Measurements from ENCODE around the gene DHRS4.
"Not testable (repeated sequence)": the region's sequence is repeated elsewhere in the genome, so short reads cannot be mapped to it uniquely, and the experiment has no call there.

Gene DHRS4

DNA sequence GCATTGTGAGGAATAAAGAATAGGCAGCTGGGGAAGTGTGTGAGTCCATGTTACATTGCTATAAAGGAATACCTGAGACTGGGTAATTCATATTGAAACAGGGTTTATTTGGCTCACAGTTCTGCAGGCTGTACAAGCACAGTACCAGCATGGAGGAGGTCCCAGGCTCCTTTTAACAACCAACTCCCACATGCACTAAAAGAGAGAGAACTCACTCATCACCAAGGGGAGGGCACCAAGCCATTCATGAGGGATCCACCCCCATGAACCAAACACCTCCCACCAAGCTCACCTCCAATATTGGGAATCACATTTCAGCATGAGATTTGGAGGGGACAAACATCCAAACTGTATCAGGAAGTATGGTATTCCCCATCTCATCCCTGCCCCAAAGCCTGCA is 11.9 kb upstream of the DHRS4 start:
- DNase-seq = no peak

DNA sequence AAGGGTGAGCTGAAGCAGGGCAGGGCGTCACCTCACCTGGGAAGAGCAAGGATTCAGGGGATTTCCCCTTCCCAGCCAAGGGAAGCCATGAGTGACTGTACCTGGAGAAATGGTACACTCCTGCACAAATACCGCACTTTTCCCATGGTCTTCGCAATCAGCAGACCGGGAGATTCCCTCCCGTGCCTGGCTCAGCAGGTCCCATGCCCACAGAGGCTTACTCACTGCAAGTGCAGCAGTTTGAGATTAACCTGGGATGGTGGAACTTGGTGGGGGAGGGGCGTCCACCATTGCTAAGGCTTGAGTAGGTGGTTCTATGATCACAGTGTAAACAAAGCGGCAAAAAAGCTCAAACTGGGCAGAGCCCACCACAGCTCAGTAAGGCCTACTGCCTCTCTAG is 11.0 kb upstream of the DHRS4 start:
- no peak for DNase-seq

DNA sequence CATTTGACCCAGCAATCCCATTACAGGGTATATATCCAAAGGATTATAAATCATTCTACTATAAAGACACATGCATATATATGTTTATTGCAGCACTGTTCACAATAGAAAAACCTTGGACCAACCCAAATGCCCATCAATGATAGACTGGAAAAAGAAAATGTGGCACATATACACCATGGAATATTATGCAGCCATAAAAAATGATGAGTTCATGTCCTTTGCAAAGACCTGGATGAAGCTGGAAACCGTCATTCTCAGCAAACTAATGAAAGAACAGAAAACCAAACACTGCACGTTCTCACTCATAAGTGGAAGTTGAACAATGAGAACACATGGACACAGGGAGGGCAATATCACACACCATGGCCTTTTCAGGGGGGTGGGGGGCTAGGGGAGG is 4.5 kb upstream of the DHRS4 start:
- not testable (repeated sequence) for DNase-seq

DNA sequence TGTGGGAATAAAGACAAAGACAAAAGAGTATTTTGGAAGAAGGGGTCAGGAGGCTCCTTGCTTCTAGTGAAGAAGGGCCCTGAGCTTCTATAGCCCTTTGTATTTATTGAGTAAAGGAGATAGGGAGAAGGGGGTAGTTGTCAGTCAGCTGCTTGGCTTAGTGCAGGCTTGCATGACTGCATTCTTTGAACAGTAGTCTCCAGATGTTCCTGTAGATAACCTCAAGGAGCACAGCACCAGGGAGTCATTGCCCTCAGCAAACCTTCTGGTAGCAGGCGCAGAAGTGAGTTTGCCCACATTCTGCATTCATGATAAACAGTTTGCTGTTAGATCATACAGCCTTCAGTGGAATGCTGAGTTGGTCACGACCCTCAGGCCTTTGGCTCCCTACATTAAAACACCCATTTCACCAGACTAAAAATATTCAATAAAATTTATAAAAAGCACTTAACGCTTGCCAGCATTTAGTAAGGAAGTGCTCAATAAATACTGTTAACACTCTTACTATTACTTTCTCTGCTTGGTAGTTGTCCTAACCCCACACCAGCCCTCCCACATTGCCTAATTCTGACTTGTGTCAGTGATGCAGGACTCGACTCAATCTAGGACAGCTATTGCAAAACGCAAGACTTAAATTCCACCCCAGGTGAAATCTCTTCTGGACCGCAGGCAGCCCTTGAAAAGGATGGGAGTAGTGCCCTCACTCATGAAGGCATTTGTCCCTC is 3.0 kb upstream of the DHRS4 start:
- no peak for DNase-seq

DNA sequence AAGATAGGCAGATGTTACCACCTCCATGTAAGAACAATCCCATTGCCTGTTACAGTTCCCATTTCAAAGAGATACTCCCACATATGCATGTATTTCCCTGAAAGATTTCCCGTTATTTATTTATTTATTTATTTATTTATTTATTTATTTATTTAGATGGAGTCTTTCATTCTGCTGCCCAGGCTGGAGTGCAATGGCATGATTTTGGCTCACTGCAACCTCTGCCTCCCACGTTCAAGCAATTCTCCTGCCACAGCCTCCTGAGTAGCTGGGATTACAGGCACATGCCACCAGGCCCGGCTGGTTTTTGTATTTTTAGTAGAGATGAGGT is 2.5 kb upstream of the DHRS4 start:
- not testable (repeated sequence) for DNase-seq

DNA sequence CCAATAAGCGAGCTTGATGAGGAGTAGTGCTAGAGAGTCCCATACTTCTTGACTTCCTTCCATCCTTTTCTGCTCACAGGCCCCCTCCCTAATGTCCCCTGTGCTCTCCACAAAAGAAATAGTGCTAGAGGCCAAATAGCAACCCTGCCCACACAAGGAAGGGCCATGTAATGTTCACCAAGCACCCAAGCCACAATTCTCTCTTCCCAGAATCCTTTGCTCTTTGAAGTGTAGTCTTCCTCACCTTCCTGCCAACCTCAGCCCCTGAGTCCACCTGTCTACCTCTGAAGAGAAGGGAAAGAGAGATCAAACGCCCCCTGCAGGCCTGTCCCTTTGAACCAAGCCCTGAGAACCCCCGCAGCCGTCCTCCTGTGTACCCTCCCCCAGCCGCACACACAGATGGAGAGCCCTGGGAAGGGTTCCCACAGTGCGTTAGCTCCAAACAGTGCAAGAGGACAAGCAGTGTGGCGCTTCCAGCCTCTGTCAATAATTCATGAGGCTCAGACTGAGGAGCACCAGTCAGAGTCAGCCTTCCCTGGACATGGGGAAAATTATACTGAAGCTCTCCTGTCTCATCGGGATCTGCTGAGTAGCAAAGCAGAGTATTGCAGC is 1.9 kb upstream of the DHRS4 start:
- DNase-seq = no peak

DNA sequence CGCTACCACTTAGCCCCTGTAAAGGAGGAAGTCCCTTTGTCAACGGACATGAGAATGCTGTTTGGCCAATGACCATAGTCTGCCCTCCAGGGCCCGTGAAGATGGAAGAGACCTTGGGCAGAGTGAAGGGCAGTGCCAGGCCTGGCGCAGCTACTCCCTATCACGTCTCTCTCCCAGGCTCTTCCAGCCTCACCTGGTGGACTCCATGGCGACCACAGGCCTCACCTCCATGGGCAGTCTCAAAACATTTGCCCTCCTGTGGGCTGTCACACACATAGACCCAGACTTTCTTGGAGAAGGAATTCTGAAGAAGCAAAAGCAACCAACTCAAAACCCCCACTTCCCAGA is 480 bp upstream of the DHRS4 start:
- not testable (repeated sequence) for DNase-seq

DNA sequence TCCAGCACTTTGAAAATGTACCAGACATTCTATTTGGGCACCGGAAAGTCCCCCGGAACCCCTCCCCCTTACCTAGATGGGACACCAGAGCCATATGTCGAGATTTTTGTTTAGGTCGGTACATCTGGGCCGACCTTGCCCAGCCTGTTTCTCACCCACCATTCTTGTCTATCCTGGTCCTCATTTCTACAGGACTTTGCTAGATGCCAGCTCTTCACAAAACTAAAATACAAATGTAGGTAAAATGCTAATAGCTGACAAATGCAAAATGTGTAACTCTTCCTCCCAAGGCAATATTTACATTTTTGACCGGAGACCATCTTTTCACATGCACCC is 677 bp downstream of the DHRS4 start:
- DNase-seq = not testable (repeated sequence)

DNA sequence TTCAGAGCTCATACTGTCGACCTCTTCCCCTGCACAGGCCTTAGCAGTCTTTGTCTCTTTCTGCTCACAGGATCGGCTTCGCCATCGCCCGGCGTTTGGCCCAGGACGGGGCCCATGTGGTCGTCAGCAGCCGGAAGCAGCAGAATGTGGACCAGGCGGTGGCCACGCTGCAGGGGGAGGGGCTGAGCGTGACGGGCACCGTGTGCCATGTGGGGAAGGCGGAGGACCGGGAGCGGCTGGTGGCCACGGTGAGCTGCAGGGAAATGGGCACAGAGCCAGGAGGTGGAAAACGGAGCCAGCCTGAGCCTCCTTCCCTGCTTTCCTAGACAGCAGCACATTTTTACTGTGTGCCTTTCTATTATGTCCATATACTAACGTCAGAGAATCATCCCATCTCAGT is 1.4 kb downstream of the DHRS4 start:
- DNase-seq = not testable (repeated sequence)

DNA sequence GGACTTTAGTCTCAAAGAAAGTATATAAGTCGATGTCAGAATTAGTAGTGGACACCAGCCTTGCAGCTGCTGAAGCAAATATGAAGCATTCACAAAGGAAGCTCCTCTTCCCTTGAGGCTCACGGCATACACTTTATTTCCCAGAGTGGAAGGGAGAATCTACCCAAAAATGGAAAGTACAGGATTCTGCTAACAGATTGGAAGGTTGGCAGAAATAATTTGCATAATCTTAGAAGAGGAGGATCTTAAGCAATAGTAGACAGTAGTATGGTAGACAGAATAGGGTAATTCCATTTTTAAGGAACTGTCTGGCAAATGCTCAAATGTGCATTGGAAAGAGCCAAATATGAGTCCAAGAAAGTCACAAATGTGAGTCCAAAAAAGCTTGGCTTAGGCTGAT is 2.2 kb downstream of the DHRS4 start:
- DNase-seq = not testable (repeated sequence)

DNA sequence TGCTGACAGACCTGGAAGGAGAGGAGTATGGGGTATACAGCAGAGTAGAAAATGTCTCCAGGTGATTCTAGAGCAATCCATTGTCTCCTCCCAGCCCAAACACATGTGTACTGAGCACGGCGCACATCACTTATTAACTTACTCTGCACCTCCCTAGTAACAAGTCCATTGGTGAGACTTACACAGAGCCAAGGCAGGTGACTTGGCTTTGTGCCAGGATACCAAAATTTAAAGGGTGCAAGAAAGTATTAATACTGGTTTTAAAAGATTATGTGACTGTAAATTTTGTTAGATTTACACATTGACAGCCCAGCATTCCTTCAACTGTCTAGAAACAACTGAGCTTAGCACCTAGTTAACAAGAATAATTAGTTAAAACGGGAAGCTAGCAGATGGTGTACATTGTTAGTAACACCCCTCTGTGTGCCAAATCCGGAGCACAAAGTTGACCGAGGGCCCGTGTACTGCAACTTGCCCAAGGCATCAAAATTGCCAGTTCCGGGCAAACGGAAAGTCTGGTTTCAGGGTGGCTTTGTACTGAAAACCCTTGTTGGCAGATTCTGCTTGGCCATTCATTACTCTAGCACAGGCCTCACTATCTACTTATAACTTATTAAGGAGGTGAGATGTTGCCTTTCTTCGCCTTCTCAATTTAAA is 4.5 kb downstream of the DHRS4 start:
- DNase-seq = not testable (repeated sequence)

DNA sequence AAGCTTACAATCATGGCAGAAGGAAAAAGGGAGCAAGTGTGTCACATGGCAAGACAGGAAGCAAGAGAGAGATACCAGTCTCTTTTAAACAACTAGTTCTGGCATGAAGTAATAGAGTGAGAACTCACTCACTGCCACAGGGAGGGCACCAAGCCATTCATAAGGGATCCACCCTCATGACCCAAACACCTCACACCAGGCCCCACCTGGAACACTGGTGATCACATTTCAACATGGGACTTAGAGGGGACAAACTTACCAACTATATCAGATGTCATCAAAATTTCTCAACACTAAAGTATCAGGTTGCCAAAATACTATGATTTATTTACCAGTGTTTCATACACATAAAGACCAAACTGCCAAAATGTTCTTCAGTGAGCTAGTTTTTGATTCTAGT is 7.3 kb downstream of the DHRS4 start:
- DNase-seq = not testable (repeated sequence)

DNA sequence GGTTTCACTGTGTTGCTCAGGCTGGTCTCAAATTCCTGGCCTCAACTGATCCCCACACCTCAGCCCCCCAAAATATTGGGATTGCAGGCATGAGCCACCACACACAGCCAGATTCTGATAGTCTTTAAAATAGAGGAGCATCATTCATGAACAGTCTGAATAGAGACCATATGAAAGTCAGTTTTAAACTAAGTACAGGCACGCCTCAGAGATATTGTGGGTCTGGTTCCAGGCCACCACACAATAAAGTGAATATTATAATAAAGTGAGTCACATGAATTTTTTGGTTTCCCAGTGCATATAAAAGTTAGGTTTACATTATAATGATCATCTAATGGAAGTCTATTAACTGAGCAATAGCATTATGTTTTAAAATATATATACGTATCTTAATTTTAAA is 8.1 kb downstream of the DHRS4 start:
- DNase-seq = not testable (repeated sequence)

DNA sequence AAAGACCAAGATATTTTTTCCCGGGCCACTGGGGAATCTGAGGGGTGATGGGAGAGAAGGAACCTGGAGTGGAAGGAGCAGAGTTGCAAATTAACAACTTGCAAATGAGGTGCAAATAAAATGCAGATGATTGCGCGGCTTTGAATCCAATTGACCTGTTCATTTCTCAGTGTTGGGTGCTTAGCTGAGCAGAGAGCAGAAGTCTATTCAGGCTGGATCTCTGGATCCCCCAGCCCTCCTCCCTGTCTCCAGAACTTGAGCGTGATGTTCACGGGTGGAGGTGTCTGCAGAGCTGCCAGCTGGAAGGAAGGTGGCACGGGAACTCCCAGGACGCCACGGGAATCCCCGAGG is 15.5 kb downstream of the DHRS4 start:
- not testable (repeated sequence) for DNase-seq

DNA sequence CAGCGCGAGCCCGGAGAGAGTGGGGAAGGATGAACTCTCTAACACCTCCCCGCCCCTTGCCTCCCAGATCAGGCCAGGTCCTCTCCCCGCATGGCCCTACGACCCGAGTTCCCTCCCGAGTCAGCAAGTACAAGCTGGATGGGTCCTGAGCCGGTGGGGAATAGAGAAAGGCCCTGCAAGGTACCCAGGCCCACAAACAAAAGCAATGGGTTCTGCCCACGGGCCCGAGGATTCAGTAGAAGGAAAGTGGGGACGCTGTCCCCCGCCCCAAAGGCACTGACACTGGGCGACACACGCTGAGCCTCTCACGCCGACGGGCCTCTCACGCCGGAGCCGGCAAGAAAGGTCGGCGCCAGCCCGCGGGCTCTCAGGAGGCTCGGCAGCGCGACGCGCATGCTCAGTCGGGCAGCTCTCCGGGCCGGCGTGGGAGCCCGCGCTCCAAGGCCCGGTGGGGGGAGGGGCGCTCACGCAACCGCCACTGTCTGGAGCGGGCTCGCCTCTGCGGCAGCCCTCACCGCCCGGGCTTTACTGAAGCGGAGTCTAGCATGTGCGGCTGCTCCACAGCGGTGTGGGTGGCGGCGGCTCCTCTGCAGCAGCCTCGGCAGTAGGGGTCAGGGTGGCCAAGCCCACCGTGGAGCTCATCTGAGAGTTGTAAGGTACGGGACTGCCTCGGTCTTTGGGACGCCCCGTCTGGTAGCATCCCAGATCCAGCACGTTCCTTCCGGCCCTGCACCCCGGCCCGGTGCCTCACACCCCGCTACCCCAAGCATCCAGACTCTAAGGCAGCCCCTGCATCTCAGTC is 16.1 kb downstream of the DHRS4 start:
- not testable (repeated sequence) for DNase-seq

DNA sequence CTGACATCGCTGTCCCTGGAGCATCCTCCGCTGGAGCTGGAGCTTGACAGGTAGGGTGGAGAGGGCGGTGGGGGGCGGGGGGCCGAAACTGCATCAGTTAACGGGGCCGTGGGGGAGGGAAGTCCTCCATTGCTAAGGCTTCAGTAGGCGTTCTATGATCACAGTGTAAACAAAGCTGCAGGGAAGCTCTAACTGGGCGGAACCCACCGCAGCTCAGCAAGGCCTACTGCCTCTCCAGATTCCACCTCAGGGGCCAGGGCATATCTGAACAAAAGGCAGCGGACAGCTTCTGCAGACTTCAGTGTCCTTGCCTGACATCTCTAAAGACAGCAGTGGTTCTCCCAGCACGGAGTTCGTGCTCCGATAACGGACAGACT is 16.7 kb downstream of the DHRS4 start:
- not testable (repeated sequence) for DNase-seq

DNA sequence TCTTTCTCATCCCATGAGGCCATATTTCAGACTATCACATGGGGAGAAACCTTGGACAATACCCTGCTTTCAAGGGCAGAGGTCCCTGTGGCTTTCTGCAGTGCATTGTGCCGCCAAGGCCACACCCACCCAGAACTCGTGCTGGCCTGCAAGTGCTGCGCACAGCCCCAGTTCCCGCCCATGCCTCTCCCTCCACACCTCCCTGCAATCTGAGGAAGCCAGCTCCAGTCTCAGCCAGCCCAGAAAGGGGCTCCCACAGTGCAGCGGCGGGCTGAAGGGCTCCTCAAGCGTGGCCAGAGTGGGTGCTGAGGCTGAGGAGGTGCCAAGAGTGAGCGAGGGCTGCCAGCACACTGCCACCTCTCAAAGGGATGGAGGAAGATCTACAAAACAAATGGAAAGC is 19.6 kb downstream of the DHRS4 start:
- not testable (repeated sequence) for DNase-seq

DNA sequence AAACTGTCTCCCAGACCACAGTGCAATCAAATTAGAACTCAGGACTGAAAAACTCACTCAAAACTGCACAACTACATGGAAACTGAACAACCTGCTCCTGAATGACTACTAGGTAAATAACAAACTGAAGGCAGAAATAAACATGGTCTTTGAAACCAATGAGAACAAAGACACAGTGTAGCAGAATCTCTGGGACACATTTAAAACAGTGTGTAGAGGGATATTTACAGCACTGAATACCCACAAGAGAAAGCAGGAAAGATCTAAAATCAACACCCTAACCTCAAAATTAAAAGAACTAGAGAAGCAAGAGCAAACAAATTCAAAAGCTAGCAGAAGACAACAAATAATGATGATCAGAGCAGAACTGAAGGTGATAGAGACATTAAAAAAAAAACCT is 20.5 kb downstream of the DHRS4 start:
- not testable (repeated sequence) for DNase-seq

DNA sequence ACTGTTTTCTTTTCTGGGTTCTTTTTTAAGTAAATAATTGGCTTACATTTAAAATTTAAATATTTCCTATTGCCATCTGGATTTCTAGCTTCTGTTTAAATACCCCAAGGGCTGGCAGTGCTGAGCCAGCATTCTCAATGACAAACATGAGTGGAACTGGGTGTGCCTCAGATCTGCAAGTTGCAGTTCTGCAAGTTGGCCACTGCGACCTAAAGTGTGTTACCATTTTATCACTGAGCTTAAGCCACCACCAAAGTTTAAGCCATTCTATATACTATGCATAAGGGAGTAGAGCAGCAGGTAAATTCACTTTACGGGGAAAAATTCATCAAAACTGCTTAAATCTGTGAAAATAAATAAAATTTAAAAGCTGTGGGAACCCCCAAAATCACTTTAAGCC is 23.6 kb downstream of the DHRS4 start:
- not testable (repeated sequence) for DNase-seq

DNA sequence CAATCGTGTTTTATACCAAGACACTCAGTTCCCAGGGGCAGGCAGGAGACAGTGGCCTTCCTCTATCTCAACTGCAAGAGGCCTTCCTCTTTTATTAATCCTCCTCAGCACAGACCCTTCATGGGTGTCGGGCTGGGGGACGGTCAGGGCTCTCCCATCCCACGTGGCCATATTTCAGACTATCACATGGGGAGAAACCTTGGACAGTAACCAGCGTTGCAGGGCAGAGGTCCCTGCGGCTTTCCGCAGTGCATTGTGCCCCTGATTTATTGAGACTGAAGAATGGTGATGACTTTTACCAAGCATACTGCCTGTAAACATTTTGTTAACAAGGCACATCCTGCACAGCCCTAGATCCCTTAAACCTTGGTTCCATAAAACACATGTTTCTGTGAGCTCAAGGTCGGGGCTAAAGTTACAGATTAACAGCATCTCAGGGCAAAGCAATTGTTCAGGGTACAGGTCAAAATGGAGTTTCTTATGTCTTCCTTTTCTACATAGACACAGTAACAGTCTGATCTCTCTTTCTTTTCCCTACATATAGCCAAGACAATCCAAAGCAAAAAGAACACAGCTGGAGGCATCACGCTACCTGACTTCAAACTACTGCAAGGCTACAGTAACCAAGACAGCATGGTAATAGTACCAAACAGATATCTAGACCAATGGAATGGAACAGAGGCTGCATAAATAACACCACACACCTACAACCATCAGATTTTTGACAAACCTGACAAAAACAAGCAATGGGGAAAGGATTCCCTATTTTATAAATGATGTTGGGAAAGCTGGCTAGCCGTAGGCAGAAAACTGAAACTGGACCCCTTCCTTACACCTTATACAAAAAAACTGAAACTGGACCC is 28.6 kb downstream of the DHRS4 start:
- not testable (repeated sequence) for DNase-seq

DNA sequence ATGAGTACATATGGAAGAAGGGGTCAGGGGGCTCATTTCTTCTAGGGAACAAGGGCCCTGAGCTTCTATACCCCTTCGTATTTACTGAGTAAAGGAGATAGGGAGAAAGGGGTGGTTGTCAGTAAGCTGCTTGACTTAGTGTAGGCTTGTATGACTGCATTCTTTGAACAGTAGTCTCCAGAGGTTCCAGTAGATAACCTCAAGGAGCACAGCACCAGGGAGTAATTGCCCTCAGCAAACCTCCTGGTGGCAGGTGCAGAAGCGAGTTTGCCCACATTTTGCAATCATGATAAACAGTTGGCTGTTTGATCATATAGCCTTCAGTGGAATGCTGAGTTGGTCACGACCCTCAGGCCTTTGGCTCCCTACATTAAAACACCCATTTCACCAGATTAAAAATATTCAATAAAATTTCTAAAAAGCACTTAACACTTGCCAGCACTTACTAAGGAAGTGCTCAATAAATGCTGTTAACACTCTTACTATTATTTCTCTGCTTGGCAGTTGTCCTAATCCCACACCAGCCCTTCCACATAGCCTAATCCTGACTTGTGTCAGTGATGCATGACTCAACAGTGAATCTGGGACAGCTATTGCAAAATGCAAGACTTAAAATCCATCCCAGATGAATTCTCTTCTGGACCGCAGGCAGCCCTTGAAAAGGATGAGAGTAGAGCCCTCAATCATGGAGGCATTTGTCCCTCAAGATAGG is 31.5 kb downstream of the DHRS4 start:
- DNase-seq = no peak

DNA sequence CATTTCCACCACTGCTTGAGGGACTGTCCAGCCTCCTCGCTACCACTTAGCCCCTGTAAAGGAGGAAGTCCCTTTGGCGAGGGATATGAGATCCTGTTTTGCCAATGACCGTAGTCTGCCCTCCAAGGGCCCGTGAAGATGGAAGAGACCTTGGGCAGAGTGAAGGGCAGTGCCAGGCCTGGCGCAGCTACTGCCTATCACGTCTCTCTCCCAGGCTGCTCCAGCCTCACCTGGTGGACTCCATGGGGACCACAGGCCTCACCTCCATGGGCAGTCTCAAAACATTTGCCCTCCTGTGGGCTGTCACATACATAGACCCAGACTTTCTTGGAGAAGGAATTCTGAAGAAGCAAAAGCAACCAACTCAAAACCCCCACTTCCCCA is 34.6 kb downstream of the DHRS4 start:
- not testable (repeated sequence) for DNase-seq
